Mammary epithelial cell (primary cell): ENCODE results near the gene TNXB.

Experiments used
- EZH2 ChIP-seq: IDR thresholded peaks from 2 replicates; pipeline ENCODE4 v1.6.1; 2012; ENCODE audit warnings: low read length, inconsistent platforms, borderline replicate concordance
- TF ChIP-seq, protein P1 (sequence below), 2 donors: IDR thresholded peaks in 1 of 2; conservative IDR thresholded peaks in 1 of 2; 2 replicates each; pipeline ENCODE4 v1.5.1; 2011 to 2012; ENCODE audit warnings: inconsistent platforms in 2 of 2, low read length in 2 of 2, mild to moderate bottlenecking in 2 of 2, control low read depth in 1 of 2, low read depth in 1 of 2; ENCODE audit not compliant: insufficient read depth in 1 of 2; ENCODE audit errors: extremely low read depth in 1 of 2

DNA sequence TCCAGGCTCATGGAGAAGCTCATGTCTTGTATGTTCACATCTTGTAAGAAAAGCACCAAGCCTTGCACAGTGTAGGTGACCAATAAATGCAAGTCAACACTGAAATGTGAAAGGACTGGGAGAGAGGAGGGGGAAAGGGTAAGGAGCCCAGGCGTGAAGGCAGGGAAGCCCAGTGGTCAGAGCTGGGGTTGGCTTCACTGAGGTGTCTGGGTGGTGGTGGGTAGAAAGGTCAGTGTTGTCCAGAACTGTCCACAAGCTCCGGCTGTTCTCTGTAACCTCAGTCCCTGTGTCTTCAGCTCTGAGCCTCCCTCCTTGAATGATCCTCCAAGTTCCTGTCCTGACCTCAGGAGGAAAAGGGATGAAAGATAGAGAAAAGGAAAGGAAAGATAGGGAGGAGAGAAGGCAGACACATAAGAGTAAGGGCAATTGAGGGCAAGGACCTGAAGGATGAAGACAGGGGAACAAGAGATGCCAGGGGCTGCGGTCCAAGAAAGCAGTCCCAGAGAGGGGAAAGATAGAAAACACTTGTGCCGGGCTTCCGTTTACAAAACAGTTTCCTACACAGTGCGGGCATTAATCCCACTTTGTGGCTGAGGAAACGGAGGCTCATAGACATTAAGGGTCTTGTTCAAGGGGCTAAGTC lies 2.4 kb upstream of the TNXB start:
- TF ChIP-seq EZH2, result no peak
- TF ChIP-seq, protein P1, sequence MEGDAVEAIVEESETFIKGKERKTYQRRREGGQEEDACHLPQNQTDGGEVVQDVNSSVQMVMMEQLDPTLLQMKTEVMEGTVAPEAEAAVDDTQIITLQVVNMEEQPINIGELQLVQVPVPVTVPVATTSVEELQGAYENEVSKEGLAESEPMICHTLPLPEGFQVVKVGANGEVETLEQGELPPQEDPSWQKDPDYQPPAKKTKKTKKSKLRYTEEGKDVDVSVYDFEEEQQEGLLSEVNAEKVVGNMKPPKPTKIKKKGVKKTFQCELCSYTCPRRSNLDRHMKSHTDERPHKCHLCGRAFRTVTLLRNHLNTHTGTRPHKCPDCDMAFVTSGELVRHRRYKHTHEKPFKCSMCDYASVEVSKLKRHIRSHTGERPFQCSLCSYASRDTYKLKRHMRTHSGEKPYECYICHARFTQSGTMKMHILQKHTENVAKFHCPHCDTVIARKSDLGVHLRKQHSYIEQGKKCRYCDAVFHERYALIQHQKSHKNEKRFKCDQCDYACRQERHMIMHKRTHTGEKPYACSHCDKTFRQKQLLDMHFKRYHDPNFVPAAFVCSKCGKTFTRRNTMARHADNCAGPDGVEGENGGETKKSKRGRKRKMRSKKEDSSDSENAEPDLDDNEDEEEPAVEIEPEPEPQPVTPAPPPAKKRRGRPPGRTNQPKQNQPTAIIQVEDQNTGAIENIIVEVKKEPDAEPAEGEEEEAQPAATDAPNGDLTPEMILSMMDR (conservative IDR thresholded peaks at IDR 0.05 in 1 of 2, IDR thresholded peaks at IDR 0.05 in 1 of 2; ENCODE audit: extremely low read depth in 1 of 2, insufficient read depth in 1 of 2, low read depth in 1 of 2, low read length in 2 of 2), result no peak
